GM21515 (cell line): ENCODE data around the gene ZNF394.

ENCODE experiments used
- ATAC-seq: cut with Tn5 transposase; IDR thresholded peaks from one replicate; pipeline ENCODE4 v1.9.1; 2021; ENCODE audit not compliant: unreplicated experiment

ZNF394 gene

DNA sequence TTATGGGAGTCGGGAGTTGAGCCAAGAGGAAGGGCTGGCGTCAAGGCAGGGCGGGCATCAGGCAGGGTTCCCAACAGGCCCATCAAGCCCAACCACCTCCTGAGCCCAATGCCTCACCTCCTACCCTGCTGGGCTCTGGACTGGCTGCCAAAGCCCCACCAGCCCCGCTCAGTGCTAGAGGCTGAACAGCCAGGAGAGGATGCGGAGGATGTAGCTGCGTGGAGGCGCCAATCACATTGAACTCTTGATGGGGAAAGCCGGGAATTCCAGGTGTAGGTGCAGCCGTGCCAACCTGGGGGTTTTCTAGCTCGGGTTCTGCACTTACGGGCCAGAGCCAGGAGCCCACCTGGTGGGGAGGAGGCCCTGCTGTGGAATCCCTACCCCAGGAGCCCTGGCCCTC lies 47.0 kb downstream of the ZNF394 start:
- no peak for ATAC-seq

DNA sequence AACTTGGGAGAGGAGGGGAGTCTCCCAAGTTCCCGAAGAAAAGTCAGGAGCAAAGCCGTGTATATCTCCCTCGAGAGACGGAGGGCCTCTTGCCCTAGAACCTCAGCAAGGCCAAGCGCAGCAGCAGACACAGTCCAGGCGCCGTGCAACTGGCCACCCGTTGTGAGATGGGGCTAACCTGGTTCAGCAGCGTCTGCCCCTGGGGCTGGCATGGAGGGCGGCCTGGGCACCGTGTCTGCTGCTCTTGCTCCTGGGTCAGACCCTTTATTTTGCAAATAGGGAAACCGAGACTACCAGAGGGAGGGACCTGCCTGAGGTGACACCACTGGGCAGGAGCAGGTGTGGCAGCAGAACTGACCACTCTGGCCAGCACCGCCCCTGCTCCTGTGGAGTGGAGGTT lies 47.5 kb downstream of the ZNF394 start:
- no peak for ATAC-seq

- no peak for ATAC-seq
Measured at GRCh38 chr7:99451936-99452335, 48.1 kb downstream of the ZNF394 start.

- ATAC-seq, result no peak
Measured at GRCh38 chr7:99449326-99449725, 50.8 kb downstream of the ZNF394 start.

DNA sequence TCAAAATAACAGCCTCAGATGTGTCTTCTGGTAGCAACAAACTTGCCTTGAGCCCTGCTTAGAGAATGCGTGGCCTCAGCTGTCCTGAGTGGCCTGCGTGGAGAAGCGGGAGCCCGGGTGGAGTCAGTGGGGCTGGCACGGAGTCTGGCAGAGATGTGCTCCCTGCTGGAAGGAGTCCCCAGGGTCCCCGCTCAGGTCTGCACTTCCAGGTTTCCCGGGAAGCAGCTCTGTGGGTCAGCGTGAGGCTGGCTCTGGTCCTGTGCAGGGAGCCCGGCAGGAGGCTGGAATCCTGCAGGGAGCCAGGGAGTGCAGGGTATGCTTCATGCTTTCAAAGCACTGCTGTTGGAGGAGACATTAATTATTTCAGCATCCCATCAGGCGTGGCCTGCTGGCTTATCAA lies 51.2 kb downstream of the ZNF394 start:
- no peak for ATAC-seq

GRCh38 chr7:99447943-99448342 lies 52.1 kb downstream of the ZNF394 start:
- ATAC-seq, result no peak

DNA sequence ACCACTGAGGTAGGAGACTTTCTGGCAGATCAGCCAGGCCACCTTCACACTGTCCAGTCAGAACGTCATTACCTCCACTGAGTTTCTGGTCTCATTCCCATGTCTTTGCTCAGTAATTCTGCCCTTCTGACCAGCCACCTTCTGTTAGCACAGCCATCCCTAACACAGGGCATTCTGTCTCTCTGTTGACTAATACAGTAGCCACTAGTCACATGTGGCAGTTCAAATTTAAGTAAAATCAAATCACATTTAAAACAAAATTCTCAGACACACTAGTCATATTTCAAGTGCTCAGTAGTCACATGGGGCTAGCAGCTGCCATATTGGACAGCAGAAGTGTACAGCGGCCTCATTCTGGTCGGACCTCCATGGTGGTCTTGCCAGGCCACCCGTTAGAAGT lies 54.0 kb downstream of the ZNF394 start:
- no peak for ATAC-seq
